Astrocyte (in vitro differentiated cells and primary cell): ENCODE results near the gene WFDC8. TPM values are rescaled to one million over a fixed set of nuclear protein-coding genes. Genes with fewer than 3 reads are reported as not detected.

Source experiments
- DNase-seq: peaks from one replicate; pipeline ENCODE4 v3.0.0-alpha.2; 2010; ENCODE audit warnings: low read depth
- FAIRE-seq: peaks from 2 replicates; lab custom pipeline; 2011; peaks lifted over from hg19 to GRCh38; lab: Jason Lieb, UNC
- H2AFZ ChIP-seq: 2 replicates; pipeline ENCODE4 v1.6.0; 2012; ENCODE audit warnings: low read depth, low read length, inconsistent platforms
- H3K27ac ChIP-seq: 2 replicates; pipeline ENCODE4 v1.5.1; 2011; ENCODE audit warnings: low read depth, low read length, inconsistent platforms
- H3K27me3 ChIP-seq: 2 replicates; pipeline ENCODE4 v1.6.0; 2011; ENCODE audit warnings: low read length, inconsistent platforms; ENCODE audit not compliant: insufficient read depth
- H3K36me3 ChIP-seq: 2 replicates; pipeline ENCODE4 v1.5.1; 2011; ENCODE audit warnings: low read length, inconsistent platforms; ENCODE audit not compliant: insufficient read depth
- H3K4me1 ChIP-seq: 2 replicates; pipeline ENCODE4 v1.5.1; 2011; ENCODE audit warnings: low read length, inconsistent platforms; ENCODE audit not compliant: insufficient read depth
- H3K4me2 ChIP-seq: 2 replicates; pipeline ENCODE4 v1.6.0; 2012; ENCODE audit warnings: low read length, inconsistent platforms
- H3K4me3 ChIP-seq: 2 replicates; pipeline ENCODE4 v1.5.1; 2011; ENCODE audit warnings: low read depth, mild to moderate bottlenecking, low read length, inconsistent platforms; ENCODE audit not compliant: insufficient read depth
- H3K79me2 ChIP-seq: 2 replicates; pipeline ENCODE4 v1.6.0; 2012; ENCODE audit warnings: mild to moderate bottlenecking, low read length, inconsistent platforms; ENCODE audit not compliant: insufficient read depth
- H3K9ac ChIP-seq: 2 replicates; pipeline ENCODE4 v1.6.0; 2012; ENCODE audit warnings: mild to moderate bottlenecking, low read length, inconsistent platforms
- H3K9me3 ChIP-seq: 2 replicates; pipeline ENCODE4 v1.5.1; 2012; ENCODE audit warnings: low read depth, mild to moderate bottlenecking, low read length, inconsistent platforms; ENCODE audit not compliant: insufficient read depth
- H4K20me1 ChIP-seq: 2 replicates; pipeline ENCODE4 v1.6.0; 2012; ENCODE audit warnings: low read length, inconsistent platforms; ENCODE audit not compliant: insufficient read depth
- H3K27ac Mint-ChIP-seq: one replicate; pipeline ENCODE4 v1.8.0; 2021; ENCODE audit warnings: mild to moderate bottlenecking, mixed read lengths; ENCODE audit not compliant: unreplicated experiment
- H3K27me3 Mint-ChIP-seq: one replicate; pipeline ENCODE4 v1.8.0; 2021; ENCODE audit warnings: low read depth, mixed read lengths; ENCODE audit not compliant: unreplicated experiment
- H3K36me3 Mint-ChIP-seq: one replicate; pipeline ENCODE4 v1.8.0; 2021; ENCODE audit warnings: low read depth, mixed read lengths; ENCODE audit not compliant: unreplicated experiment
- H3K4me1 Mint-ChIP-seq: one replicate; pipeline ENCODE4 v1.8.0; 2021; ENCODE audit warnings: low read depth, mixed read lengths; ENCODE audit not compliant: unreplicated experiment
- H3K4me3 Mint-ChIP-seq: one replicate; pipeline ENCODE4 v1.8.0; 2021; ENCODE audit warnings: mild to moderate bottlenecking, moderate library complexity, mixed read lengths; ENCODE audit not compliant: unreplicated experiment
- H3K9me3 Mint-ChIP-seq: one replicate; pipeline ENCODE4 v1.8.0; 2021; ENCODE audit warnings: mild to moderate bottlenecking, mixed read lengths; ENCODE audit not compliant: unreplicated experiment
- CTCF ChIP-seq: IDR thresholded peaks from 2 replicates; pipeline ENCODE4 v1.5.1; 2011; ENCODE audit warnings: low read depth, mild to moderate bottlenecking, inconsistent platforms, low read length, moderate library complexity; ENCODE audit not compliant: insufficient read depth
- EZH2 ChIP-seq: IDR thresholded peaks from 2 replicates; pipeline ENCODE4 v1.6.1; 2012; ENCODE audit warnings: mild to moderate bottlenecking, low read length, inconsistent platforms; ENCODE audit not compliant: insufficient read depth
- total RNA-seq: library from RNA; stranded (reverse); gene quantifications from 2 replicates; pipeline ENCODE4 v1.2.1, GENCODE V29; 2021

The WFDC8 gene
- total RNA-seq, 1 donor from 2014 or later, result not detected

DNA sequence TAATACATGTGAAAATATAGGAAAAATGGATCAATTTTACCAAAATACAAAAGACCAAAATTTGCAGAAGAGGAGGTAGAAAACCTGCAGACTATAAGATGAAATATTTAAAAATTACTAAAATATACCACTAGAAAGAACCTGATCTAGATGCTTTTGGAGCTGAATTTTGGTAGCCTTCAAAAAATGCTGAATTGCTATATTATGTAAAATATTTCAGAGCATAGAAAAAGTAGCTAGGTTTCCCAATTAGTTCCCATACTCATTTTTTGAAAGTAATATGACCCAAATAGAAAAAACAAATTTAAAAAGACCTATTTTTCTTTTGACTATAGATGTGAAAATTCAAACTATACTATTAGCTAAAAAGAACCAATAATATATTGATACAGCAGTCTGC is 28.3 kb downstream of the WFDC8 start:
- no peaks in the 10 kb centered on the region for H3K36me3 ChIP-seq
- H3K79me2 ChIP-seq, result no peaks in the 10 kb centered on the region
- Mint-ChIP-seq H3K27ac (no peak overlapping the region), H3K9me3 (peaks cover 3% of the 10 kb centered on the region), H3K4me1 (no peaks in the 10 kb centered on the region), H3K27me3 (peaks cover 8% of the 10 kb centered on the region), H3K36me3 (no peaks in the 10 kb centered on the region), H3K4me3 (no peak overlapping the region)
- no peaks in the 10 kb centered on the region for H3K4me1 ChIP-seq
- no peak overlapping the region for H3K4me3 ChIP-seq
- TF ChIP-seq CTCF, result no peak
- TF ChIP-seq EZH2, result no peak
- H4K20me1 ChIP-seq, result no peaks in the 10 kb centered on the region
- FAIRE-seq (no peak), DNase-seq (no peak)
- H2AFZ ChIP-seq, result no peak overlapping the region
- no peak overlapping the region for H3K4me2 ChIP-seq
- no peak overlapping the region for H3K9ac ChIP-seq
- H3K9me3 ChIP-seq, result no peaks in the 10 kb centered on the region
- H3K27me3 ChIP-seq, result peaks cover 2% of the 10 kb centered on the region
- H3K27ac ChIP-seq, result no peak overlapping the region

- TF ChIP-seq EZH2 (no peak), CTCF (no peak)
These were observed 30.7 kb downstream of the WFDC8 start for GRCh38 chr20:45548410-45548809.

DNA sequence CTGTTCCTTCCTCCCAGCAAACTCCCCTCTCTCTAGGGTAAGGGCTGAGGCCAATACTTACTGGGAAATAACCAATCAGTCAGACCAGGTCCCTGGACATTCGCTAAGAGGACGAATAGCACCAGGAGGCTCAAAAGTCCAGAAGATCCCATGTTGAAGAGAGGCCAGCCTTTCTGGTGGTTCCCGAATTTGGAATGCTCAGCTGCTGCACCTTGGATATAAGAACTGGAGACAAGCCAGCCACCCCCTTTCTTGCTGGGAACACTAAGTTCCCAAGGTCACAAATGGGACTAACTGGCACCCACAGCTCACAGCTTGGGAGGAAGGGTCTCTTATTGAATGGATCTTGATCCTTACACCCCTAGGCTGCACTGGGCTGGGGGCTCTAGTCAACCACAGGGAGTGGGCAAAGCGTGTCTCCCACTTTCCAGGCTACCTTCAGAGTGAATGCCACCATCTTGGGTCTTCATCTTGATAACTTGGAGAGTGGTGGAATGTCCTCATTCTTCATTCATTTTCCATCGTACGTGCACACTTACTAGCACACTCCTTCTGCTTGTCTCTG is 31.8 kb downstream of the WFDC8 start, which contains the start of gene EPPIN:
EPPIN (minus strand) TSS at position 196 of the 565 bp plus-strand sequence; CDS start at position 152, 44 bp downstream.
- Histone ChIP-seq H3K4me1 (no peaks in the 10 kb centered on the region), H3K9me3 (no peaks in the 10 kb centered on the region), H4K20me1 (no peaks in the 10 kb centered on the region), H3K36me3 (no peaks in the 10 kb centered on the region), H2AFZ (no peak within 1 kb of the TSS), H3K27me3 (peaks cover 8% of the 10 kb centered on the region), H3K27ac (no peak within 1 kb of the TSS), H3K4me2 (no peak within 1 kb of the TSS), H3K4me3 (no peak within 1 kb of the TSS), H3K9ac (no peak within 1 kb of the TSS), H3K79me2 (no peaks in the 10 kb centered on the region)
- DNase-seq (no peak), FAIRE-seq (no peak)
- no peak within 1 kb of the TSS for H3K27ac Mint-ChIP-seq
- no peak for TF ChIP-seq EZH2
- no peak for TF ChIP-seq CTCF
- H3K36me3 Mint-ChIP-seq, result no peaks in the 10 kb centered on the region
- peaks cover 3% of the 10 kb centered on the region for H3K9me3 Mint-ChIP-seq
- H3K4me3 Mint-ChIP-seq, result no peak within 1 kb of the TSS
- no peaks in the 10 kb centered on the region for H3K4me1 Mint-ChIP-seq
- peaks cover 17% of the 10 kb centered on the region for H3K27me3 Mint-ChIP-seq

More at GRCh38 chr20:45548410-45548809, 30.7 kb downstream of the WFDC8 start:
- no peak overlapping the region for H3K9ac ChIP-seq
- no peaks in the 10 kb centered on the region for H3K36me3 ChIP-seq
- H3K27ac ChIP-seq, result no peak overlapping the region
- no peaks in the 10 kb centered on the region for H3K4me1 ChIP-seq
- peaks cover 17% of the 10 kb centered on the region for H3K27me3 Mint-ChIP-seq
- H3K27me3 ChIP-seq, result peaks cover 5% of the 10 kb centered on the region
- no peaks in the 10 kb centered on the region for H3K9me3 ChIP-seq
- no peak overlapping the region for H3K4me3 Mint-ChIP-seq
- no peaks in the 10 kb centered on the region for H3K36me3 Mint-ChIP-seq
- no peak for FAIRE-seq
- no peak overlapping the region for H2AFZ ChIP-seq
- H3K79me2 ChIP-seq, result no peaks in the 10 kb centered on the region
- H3K27ac Mint-ChIP-seq, result no peak overlapping the region
- no peaks in the 10 kb centered on the region for H4K20me1 ChIP-seq
- no peak for DNase-seq
- H3K9me3 Mint-ChIP-seq, result peaks cover 3% of the 10 kb centered on the region
- no peak overlapping the region for H3K4me3 ChIP-seq
- no peak overlapping the region for H3K4me2 ChIP-seq
- H3K4me1 Mint-ChIP-seq, result no peaks in the 10 kb centered on the region
